Transverse colon (tissue), 3 donors: ENCODE data around the gene RAMACL.

ENCODE experiments used
- CTCF ChIP-seq, 5 experiments: fragments of 200-600 bp in 3 of 5; fragments of 450-650 bp in 2 of 5; sonication (generic) in 3 of 5; IDR thresholded peaks; 1 replicate in 2 of 5; 2 replicates in 3 of 5; pipeline ENCODE4 v1.5.1; 2016 to 2017; ENCODE audit warnings: antibody characterized with exemption in 5 of 5, inconsistent platforms in 3 of 5, mild to moderate bottlenecking in 2 of 5, moderate library complexity in 1 of 5
- POLR2A ChIP-seq: fragments of 450-650 bp; IDR thresholded peaks from one replicate; pipeline ENCODE4 v1.6.1; 2016; ENCODE audit warnings: antibody characterized with exemption, mild to moderate bottlenecking, moderate library complexity

GRCh38 chr6:166626177-166627032 lies 39.9 kb upstream of the RAMACL start:
- TF ChIP-seq CTCF (IDR thresholded peaks at IDR 0.05): no peak
- no peak for TF ChIP-seq POLR2A
